Mucosa of stomach (tissue), 1 donor: ENCODE measurements around the gene CAMK2D.

Source experiments
- H3K27me3 ChIP-seq: one replicate; pipeline ENCODE4 v1.7.0; 2013; ENCODE audit warnings: mild to moderate bottlenecking, low read length; ENCODE audit not compliant: control insufficient read depth, insufficient read depth
- H3K36me3 ChIP-seq: one replicate; pipeline ENCODE4 v1.7.0; 2013; ENCODE audit warnings: low read length; ENCODE audit not compliant: control insufficient read depth, insufficient read depth
- H3K4me1 ChIP-seq: one replicate; pipeline ENCODE4 v1.7.0; 2013; ENCODE audit warnings: mild to moderate bottlenecking, low read length; ENCODE audit not compliant: control insufficient read depth, insufficient read depth
- H3K4me3 ChIP-seq: one replicate; pipeline ENCODE4 v1.7.0; 2013; ENCODE audit warnings: low read length
- H3K9ac ChIP-seq: one replicate; pipeline ENCODE4 v1.7.0; 2013; ENCODE audit warnings: mild to moderate bottlenecking, low read length, moderate library complexity
- H3K9me3 ChIP-seq: one replicate; pipeline ENCODE4 v1.7.0; 2013; ENCODE audit warnings: mild to moderate bottlenecking, low read length, moderate library complexity; ENCODE audit not compliant: control insufficient read depth
- donor health status: Pancreatic carcinoma.

The CAMK2D gene

GRCh38 chr4:113744667-113745240 lies 16.8 kb downstream of the CAMK2D start:
- Histone ChIP-seq H3K4me3 (no peak overlapping the region), H3K36me3 (no peaks in the 10 kb centered on the region), H3K27me3 (no peaks in the 10 kb centered on the region), H3K4me1 (peaks cover 6% of the 10 kb centered on the region), H3K9me3 (no peaks in the 10 kb centered on the region), H3K9ac (no peak overlapping the region)

GRCh38 chr4:113743690-113744089 lies 17.8 kb downstream of the CAMK2D start:
- H3K4me1 ChIP-seq: peaks cover 6% of the 10 kb centered on the region
- no peaks in the 10 kb centered on the region for H3K36me3 ChIP-seq
- no peak overlapping the region for H3K9ac ChIP-seq
- H3K9me3 ChIP-seq: no peaks in the 10 kb centered on the region
- H3K4me3 ChIP-seq: no peak overlapping the region
- no peaks in the 10 kb centered on the region for H3K27me3 ChIP-seq

GRCh38 chr4:113742643-113743042 lies 18.9 kb downstream of the CAMK2D start:
- Histone ChIP-seq H3K36me3 (no peaks in the 10 kb centered on the region), H3K4me1 (peaks cover 6% of the 10 kb centered on the region), H3K4me3 (no peak overlapping the region), H3K9ac (no peak overlapping the region), H3K9me3 (no peaks in the 10 kb centered on the region), H3K27me3 (no peaks in the 10 kb centered on the region)

GRCh38 chr4:113741956-113742355 lies 19.6 kb downstream of the CAMK2D start:
- no peaks in the 10 kb centered on the region for H3K27me3 ChIP-seq
- no peak overlapping the region for H3K9ac ChIP-seq
- peaks cover 6% of the 10 kb centered on the region for H3K4me1 ChIP-seq
- H3K4me3 ChIP-seq: no peak overlapping the region
- H3K9me3 ChIP-seq: no peaks in the 10 kb centered on the region
- no peaks in the 10 kb centered on the region for H3K36me3 ChIP-seq

- H3K4me1 ChIP-seq: peaks cover 5% of the 10 kb centered on the region
- no peaks in the 10 kb centered on the region for H3K27me3 ChIP-seq
- H3K36me3 ChIP-seq: no peaks in the 10 kb centered on the region
- H3K9me3 ChIP-seq: no peaks in the 10 kb centered on the region
- H3K4me3 ChIP-seq: no peak overlapping the region
- H3K9ac ChIP-seq: no peak overlapping the region
Observed at GRCh38 chr4:113740857-113741379, 20.6 kb downstream of the CAMK2D start.

- H3K36me3 ChIP-seq: no peaks in the 10 kb centered on the region
- H3K9me3 ChIP-seq: no peaks in the 10 kb centered on the region
- no peak overlapping the region for H3K9ac ChIP-seq
- no peaks in the 10 kb centered on the region for H3K4me1 ChIP-seq
- no peaks in the 10 kb centered on the region for H3K27me3 ChIP-seq
- no peak overlapping the region for H3K4me3 ChIP-seq
Observed at GRCh38 chr4:113739197-113739596, 22.3 kb downstream of the CAMK2D start.

GRCh38 chr4:113738251-113738650 lies 23.3 kb downstream of the CAMK2D start:
- H3K27me3 ChIP-seq: no peaks in the 10 kb centered on the region
- no peaks in the 10 kb centered on the region for H3K36me3 ChIP-seq
- peaks cover 6% of the 10 kb centered on the region for H3K4me1 ChIP-seq
- H3K4me3 ChIP-seq: no peak overlapping the region
- H3K9me3 ChIP-seq: no peaks in the 10 kb centered on the region
- no peak overlapping the region for H3K9ac ChIP-seq

- Histone ChIP-seq H3K36me3 (no peaks in the 10 kb centered on the region), H3K27me3 (no peaks in the 10 kb centered on the region), H3K9me3 (no peaks in the 10 kb centered on the region), H3K9ac (no peak overlapping the region), H3K4me1 (peaks cover 14% of the 10 kb centered on the region), H3K4me3 (no peak overlapping the region)
Observed at GRCh38 chr4:113733685-113734084, 27.9 kb downstream of the CAMK2D start.

- H3K27me3 ChIP-seq: no peaks in the 10 kb centered on the region
- no peaks in the 10 kb centered on the region for H3K36me3 ChIP-seq
- H3K9me3 ChIP-seq: no peaks in the 10 kb centered on the region
- no peak overlapping the region for H3K9ac ChIP-seq
- H3K4me3 ChIP-seq: no peak overlapping the region
- peaks cover 18% of the 10 kb centered on the region for H3K4me1 ChIP-seq
Observed at GRCh38 chr4:113732967-113733527, 28.5 kb downstream of the CAMK2D start.

GRCh38 chr4:113730467-113731216 lies 30.9 kb downstream of the CAMK2D start:
- Histone ChIP-seq H3K4me1 (peaks cover 25% of the 10 kb centered on the region), H3K27me3 (no peaks in the 10 kb centered on the region), H3K36me3 (no peaks in the 10 kb centered on the region), H3K4me3 (no peak overlapping the region), H3K9me3 (no peaks in the 10 kb centered on the region), H3K9ac (no peak overlapping the region)

- Histone ChIP-seq H3K9me3 (no peaks in the 10 kb centered on the region), H3K4me3 (no peak overlapping the region), H3K27me3 (no peaks in the 10 kb centered on the region), H3K36me3 (no peaks in the 10 kb centered on the region), H3K9ac (no peak overlapping the region), H3K4me1 (peaks cover 19% of the 10 kb centered on the region)
Observed at GRCh38 chr4:113727802-113728201, 33.7 kb downstream of the CAMK2D start.

GRCh38 chr4:113725963-113726362 lies 35.6 kb downstream of the CAMK2D start:
- H3K4me1 ChIP-seq: peaks cover 19% of the 10 kb centered on the region
- H3K9ac ChIP-seq: no peak overlapping the region
- H3K27me3 ChIP-seq: no peaks in the 10 kb centered on the region
- H3K9me3 ChIP-seq: no peaks in the 10 kb centered on the region
- H3K4me3 ChIP-seq: no peak overlapping the region
- H3K36me3 ChIP-seq: no peaks in the 10 kb centered on the region
